HepG2 (cell line): ENCODE measurements around the gene MYO9A. TPM values are rescaled to one million over a fixed set of nuclear protein-coding genes. Genes with fewer than 3 reads are reported as not detected.

Source experiments
- ATAC-seq: fragments of 200-7000 bp; cut with Tn5 transposase; 3 replicates; pipeline ENCODE4 v1.9.1; 2020; ENCODE audit warnings: mild to moderate bottlenecking, moderate library complexity
- BruUV-seq: library from RNA; stranded (reverse); fragments of 400-500 nt; replicated peaks from 2 replicates; lab custom pipeline; 2021; lab: Mats Ljungman, UMichigan
- CTCF ChIA-PET: fragments of 300-600 bp; formaldehyde crosslinking; extraction: SDS; loops from one replicate; lab custom pipeline; 2021; ENCODE audit warnings: low total read pairs, inconsistent platforms, low intra/inter-chr PET ratio; lab: Yijun Ruan, JAX
- POLR2A ChIA-PET: fragments of 350-600 bp; sonication (Branson Sonifier 250); formaldehyde crosslinking; loops from one replicate; lab custom pipeline; 2020; ENCODE audit warnings: antibody characterized with exemption, inconsistent platforms; lab: Yijun Ruan, JAX
- DNase-seq: peaks from one replicate; pipeline ENCODE4 v3.0.0-alpha.2; 2015; ENCODE audit warnings: low spot score
- FAIRE-seq: peaks from 3 replicates; lab custom pipeline; 2011; peaks lifted over from hg19 to GRCh38; lab: Jason Lieb, UNC
- H2AFZ ChIP-seq: one replicate; pipeline ENCODE4 v1.6.1; 2011; ENCODE audit warnings: low read length, inconsistent platforms
- H3K27ac ChIP-seq: fragments of 300-600 bp; 3 replicates; pipeline ENCODE4 v1.8.0; 2011; ENCODE audit warnings: mixed run types, mild to moderate bottlenecking, mixed read lengths, low read length, inconsistent platforms; ENCODE audit not compliant: insufficient read depth; ENCODE audit errors: extremely low read length
- H3K27me3 ChIP-seq, 2 experiments: fragments of 200-600 bp in 1 of 2; 2 replicates in 1 of 2; 3 replicates in 1 of 2; pipeline versions ENCODE4 v1.6.0 to v1.8.0; 2011; ENCODE audit warnings: low read length in 2 of 2, mild to moderate bottlenecking in 2 of 2, moderate library complexity in 2 of 2, inconsistent platforms in 1 of 2; ENCODE audit not compliant: insufficient read depth in 2 of 2, control insufficient read depth in 1 of 2
- H3K36me3 ChIP-seq, 2 experiments: fragments of 200-600 bp in 1 of 2; replicated peaks in 1 of 2; 2 replicates in 1 of 2; 3 replicates in 1 of 2; pipeline versions ENCODE4 v1.5.1 to v1.8.0; 2011; ENCODE audit warnings: low read length in 2 of 2, inconsistent platforms in 1 of 2; ENCODE audit not compliant: insufficient read depth in 2 of 2, control insufficient read depth in 1 of 2
- H3K4me1 ChIP-seq: 2 replicates; pipeline ENCODE4 v1.5.1; 2012; ENCODE audit warnings: low read length, inconsistent platforms; ENCODE audit not compliant: insufficient read depth
- H3K4me2 ChIP-seq: 2 replicates; pipeline ENCODE4 v1.6.0; 2011; ENCODE audit warnings: low read depth, low read length, inconsistent platforms
- H3K4me3 ChIP-seq, 3 experiments: fragments of 200-600 bp in 1 of 3; sonication (generic), shearing (Covaris generic) in 1 of 3; replicated peaks in 1 of 3; 2 replicates each; pipeline ENCODE4 v1.5.1; 2011 to 2016; ENCODE audit warnings: low read length in 3 of 3, inconsistent platforms in 2 of 3, low read depth in 2 of 3, mild to moderate bottlenecking in 2 of 3, control low read depth in 1 of 3, mixed read lengths in 1 of 3; ENCODE audit not compliant: insufficient read depth in 1 of 3
- H3K79me2 ChIP-seq: one replicate; pipeline ENCODE4 v1.6.1; 2011; ENCODE audit warnings: low read length, inconsistent platforms; ENCODE audit not compliant: insufficient read depth
- H3K9ac ChIP-seq: 2 replicates; pipeline ENCODE4 v1.6.0; 2011; ENCODE audit warnings: mild to moderate bottlenecking, low read depth, low read length, inconsistent platforms; ENCODE audit not compliant: insufficient read depth
- H3K9me3 ChIP-seq: 2 replicates; pipeline ENCODE4 v1.5.1; 2012; ENCODE audit warnings: mild to moderate bottlenecking, low read length
- H4K20me1 ChIP-seq: 2 replicates; pipeline ENCODE4 v1.6.0; 2011; ENCODE audit warnings: inconsistent platforms, mild to moderate bottlenecking, low read length, moderate library complexity; ENCODE audit not compliant: insufficient read depth
- MAFG ChIP-seq: sonication (generic); formaldehyde crosslinking; IDR thresholded peaks from 2 replicates; pipeline ENCODE4 v1.5.1; 2020; ENCODE audit warnings: mild to moderate bottlenecking, missing genetic modification reagents
- STAT5B ChIP-seq: sonication (generic); formaldehyde crosslinking; IDR thresholded peaks from 2 replicates; pipeline ENCODE4 v1.4.0; 2020; ENCODE audit warnings: missing genetic modification reagents
- WGBS: methylation state at CpG from one replicate; pipeline ENCODE4 v1.1.6; 2017; ENCODE audit warnings: low lambda C conversion rate; 5-methylcytosine and 5-hydroxymethylcytosine counted together
- in situ Hi-C: cut with HindIII; loops from 2 replicates; pipeline ENCODE4 v1.10.0; 2017; ENCODE audit warnings: low pct_unique_long_range_greater_than_20kb; ENCODE audit not compliant: extremely low pct_ligation_motif_present
- intact Hi-C: fragments of 100-400 bp; cut with micrococcal nuclease; formaldehyde crosslinking; loops from one replicate; pipeline ENCODE4 v1.10.0; 2022; ENCODE audit not compliant: unreplicated experiment
- polyA plus RNA-seq, 8 experiments: library from polyadenylated mRNA; depleted of rRNA in 3 of 8; stranded (reverse) in 7 of 8; unstranded in 1 of 8; fragments of >200 nt; fragmentation: Illumina TruSeq in 4 of 8; extraction: Trizol in 4 of 8; gene quantifications; 2 replicates each; pipeline versions ENCODE4 v1.2.1 to v1.2.3, GENCODE V29; 2011 to 2016; ENCODE audit warnings: low read depth in 4 of 8, missing spikeins in 1 of 8, mixed read lengths in 1 of 8; ENCODE audit not compliant: insufficient read depth in 1 of 8
- total RNA-seq, 5 experiments: library from RNA; depleted of rRNA; stranded (reverse); fragments of >200 nt; fragmentation: Illumina TruSeq; extraction: Trizol; gene quantifications; 2 replicates each; pipeline ENCODE4 v1.2.3, GENCODE V29; 2016; ENCODE audit warnings: low read depth in 1 of 5
- TF ChIP-seq, protein P1 (sequence below): sonication (generic); formaldehyde crosslinking; IDR thresholded peaks from 2 replicates; pipeline ENCODE4 v1.4.0; 2020; ENCODE audit warnings: missing genetic modification reagents; ENCODE audit errors: not compliant biosample characterization
- TF ChIP-seq, protein P2 (sequence below), 2 experiments: sonication (generic) in 1 of 2; formaldehyde crosslinking in 1 of 2; IDR thresholded peaks; 2 replicates each; pipeline versions ENCODE4 v1.5.1 to v1.6.1; 2011 to 2020; ENCODE audit warnings: borderline replicate concordance in 1 of 2, low read depth in 1 of 2, low read length in 1 of 2, mild to moderate bottlenecking in 1 of 2, missing genetic modification reagents in 1 of 2, moderate library complexity in 1 of 2

MYO9A gene
- total and polyA plus RNA-seq, 2 of the 13 experiments (the other 11 are each of a cell fraction or from before 2014, with no cell fraction given): 4.8 to 15.3 TPM

DNA sequence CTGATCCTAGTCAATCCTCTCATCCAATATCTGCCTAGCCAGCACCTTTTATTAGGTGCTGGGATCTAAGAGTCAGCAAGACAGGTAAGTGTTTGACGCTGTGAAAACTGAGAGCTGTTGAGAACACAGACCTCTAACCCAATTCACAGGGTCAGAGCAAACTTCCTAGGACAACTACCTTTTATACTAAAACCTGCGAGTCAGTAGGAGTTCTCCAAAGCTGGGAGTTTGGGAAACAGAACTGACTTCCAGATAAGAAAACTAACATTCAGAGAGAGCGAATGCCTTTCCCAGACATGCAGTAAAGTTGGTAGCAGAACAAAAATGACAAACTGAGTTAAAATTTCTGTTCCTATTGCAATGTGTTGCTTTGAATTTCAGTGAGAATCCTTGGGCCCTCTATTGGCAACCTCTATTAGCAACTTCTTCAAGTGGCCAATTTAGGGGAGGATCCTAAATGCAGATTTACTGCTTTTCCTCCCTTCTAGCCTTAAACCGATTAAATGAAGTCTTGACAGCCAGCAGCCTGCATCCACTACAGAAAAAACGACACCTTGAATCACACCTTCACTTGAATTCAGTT is 296.3 kb downstream of the MYO9A start:
- H3K4me2 ChIP-seq: no peak overlapping the region
- ChIA-PET CTCF (no interaction called here), POLR2A (no interaction called here)
- H3K9ac ChIP-seq: no peak overlapping the region
- H3K4me1 ChIP-seq: no peaks in the 10 kb centered on the region
- no peaks in the 10 kb centered on the region for H3K79me2 ChIP-seq
- DNase-seq (no peak), ATAC-seq (no peak), FAIRE-seq (no peak)
- intact Hi-C loops (no loop called here), in situ Hi-C loops (no loop called here)
- no peaks in the 10 kb centered on the region for H3K27me3 ChIP-seq
- H3K4me3 ChIP-seq: no peak overlapping the region
- no peak overlapping the region for H3K27ac ChIP-seq
- WGBS: 67% methylated on average over 5 of the region's 5 CpGs
- H3K36me3 ChIP-seq: no peaks in the 10 kb centered on the region; a peak in 1 of 5 replicates
- TF ChIP-seq, protein P1, sequence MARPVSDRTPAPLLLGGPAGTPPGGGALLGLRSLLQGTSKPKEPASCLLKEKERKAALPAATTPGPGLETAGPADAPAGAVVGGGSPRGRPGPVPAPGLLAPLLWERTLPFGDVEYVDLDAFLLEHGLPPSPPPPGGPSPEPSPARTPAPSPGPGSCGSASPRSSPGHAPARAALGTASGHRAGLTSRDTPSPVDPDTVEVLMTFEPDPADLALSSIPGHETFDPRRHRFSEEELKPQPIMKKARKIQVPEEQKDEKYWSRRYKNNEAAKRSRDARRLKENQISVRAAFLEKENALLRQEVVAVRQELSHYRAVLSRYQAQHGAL (CRISPR knock-in tag): no peak
- TF ChIP-seq, protein P2, sequence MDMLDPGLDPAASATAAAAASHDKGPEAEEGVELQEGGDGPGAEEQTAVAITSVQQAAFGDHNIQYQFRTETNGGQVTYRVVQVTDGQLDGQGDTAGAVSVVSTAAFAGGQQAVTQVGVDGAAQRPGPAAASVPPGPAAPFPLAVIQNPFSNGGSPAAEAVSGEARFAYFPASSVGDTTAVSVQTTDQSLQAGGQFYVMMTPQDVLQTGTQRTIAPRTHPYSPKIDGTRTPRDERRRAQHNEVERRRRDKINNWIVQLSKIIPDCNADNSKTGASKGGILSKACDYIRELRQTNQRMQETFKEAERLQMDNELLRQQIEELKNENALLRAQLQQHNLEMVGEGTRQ (IDR thresholded peaks at IDR 0.05; ENCODE audit: low read depth, low read length): no peak
- TF ChIP-seq, protein P2 (CRISPR knock-in tag; IDR thresholded peaks at IDR 0.05; ENCODE audit: borderline replicate concordance): no peak
- no peak for TF ChIP-seq MAFG (CRISPR knock-in tag)
- TF ChIP-seq STAT5B (CRISPR knock-in tag): no peak
- H2AFZ ChIP-seq: no peak overlapping the region
- no peaks in the 10 kb centered on the region for H4K20me1 ChIP-seq
- BruUV-seq: no TSS peak
- H3K9me3 ChIP-seq: peaks cover 21% of the 10 kb centered on the region; the same call in 1 of the 2 replicates
